GM12891 (cell line): Measurements from ENCODE around the gene RBP3.

Experiments used
- DNase-seq: peaks from one replicate; pipeline ENCODE4 v3.0.0; 2011; ENCODE audit warnings: low spot score; ENCODE audit not compliant: insufficient read length
- FAIRE-seq: peaks from 2 replicates; lab custom pipeline; 2011; peaks lifted over from hg19 to GRCh38; lab: Jason Lieb, UNC
- PAX5 ChIP-seq: IDR thresholded peaks from 2 replicates; pipeline ENCODE4 v1.6.1; 2011; ENCODE audit warnings: low read length, moderate library complexity, mild to moderate bottlenecking; ENCODE audit not compliant: insufficient read depth, severe bottlenecking
- POLR2A ChIP-seq: IDR thresholded peaks from 2 replicates; pipeline ENCODE4 v1.6.1; 2011; ENCODE audit warnings: low read depth, low read length, control low read depth
- POLR2AphosphoS5 ChIP-seq: IDR thresholded peaks from 2 replicates; pipeline ENCODE4 v1.6.1; 2011; ENCODE audit warnings: low read depth, low read length, control low read depth
- POU2F2 ChIP-seq: IDR thresholded peaks from 2 replicates; pipeline ENCODE4 v1.6.1; 2011; ENCODE audit warnings: low read depth, mild to moderate bottlenecking, control low read depth, low read length, moderate library complexity
- SPI1 ChIP-seq: IDR thresholded peaks from 2 replicates; pipeline ENCODE4 v1.6.1; 2011; ENCODE audit warnings: low read depth, low read length, control low read depth
- TAF1 ChIP-seq: IDR thresholded peaks from 2 replicates; pipeline ENCODE4 v1.6.1; 2011; ENCODE audit warnings: low read depth, low read length, control low read depth

RBP3 gene

GRCh38 chr10:47334466-47335295 is 13.5 kb upstream of the RBP3 start:
- no peak for TF ChIP-seq POU2F2
- TF ChIP-seq PAX5, result no peak
- TF ChIP-seq POLR2A, result no peak
- no peak for TF ChIP-seq TAF1
- TF ChIP-seq POLR2AphosphoS5, result no peak
- no peak for TF ChIP-seq SPI1
- DNase-seq (no peak), FAIRE-seq (no peak)

DNA sequence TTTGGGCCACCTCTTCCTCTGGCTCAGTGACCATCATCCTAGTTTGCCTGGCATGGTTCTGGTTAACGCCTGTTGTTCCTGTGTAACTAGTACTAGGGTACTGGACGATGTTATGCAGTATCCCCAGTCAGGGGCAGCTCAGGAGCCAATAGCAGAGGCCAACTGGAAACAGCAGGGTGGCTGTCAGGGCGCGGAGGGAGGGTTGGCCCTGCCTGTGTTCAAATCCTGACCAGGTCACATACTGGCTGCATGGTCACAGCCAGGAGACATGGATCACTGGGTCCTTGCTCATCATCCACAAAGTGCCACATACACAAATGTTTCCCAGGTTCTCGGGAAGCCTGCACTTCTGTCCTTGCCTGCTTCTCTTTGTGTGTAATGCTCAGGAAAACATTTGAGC is 12.3 kb upstream of the RBP3 start:
- TF ChIP-seq POLR2AphosphoS5, result no peak
- TF ChIP-seq POU2F2, result no peak
- TF ChIP-seq PAX5, result no peak
- TF ChIP-seq POLR2A, result no peak
- TF ChIP-seq TAF1, result no peak
- TF ChIP-seq SPI1, result no peak
- DNase-seq (no peak), FAIRE-seq (no peak)

DNA sequence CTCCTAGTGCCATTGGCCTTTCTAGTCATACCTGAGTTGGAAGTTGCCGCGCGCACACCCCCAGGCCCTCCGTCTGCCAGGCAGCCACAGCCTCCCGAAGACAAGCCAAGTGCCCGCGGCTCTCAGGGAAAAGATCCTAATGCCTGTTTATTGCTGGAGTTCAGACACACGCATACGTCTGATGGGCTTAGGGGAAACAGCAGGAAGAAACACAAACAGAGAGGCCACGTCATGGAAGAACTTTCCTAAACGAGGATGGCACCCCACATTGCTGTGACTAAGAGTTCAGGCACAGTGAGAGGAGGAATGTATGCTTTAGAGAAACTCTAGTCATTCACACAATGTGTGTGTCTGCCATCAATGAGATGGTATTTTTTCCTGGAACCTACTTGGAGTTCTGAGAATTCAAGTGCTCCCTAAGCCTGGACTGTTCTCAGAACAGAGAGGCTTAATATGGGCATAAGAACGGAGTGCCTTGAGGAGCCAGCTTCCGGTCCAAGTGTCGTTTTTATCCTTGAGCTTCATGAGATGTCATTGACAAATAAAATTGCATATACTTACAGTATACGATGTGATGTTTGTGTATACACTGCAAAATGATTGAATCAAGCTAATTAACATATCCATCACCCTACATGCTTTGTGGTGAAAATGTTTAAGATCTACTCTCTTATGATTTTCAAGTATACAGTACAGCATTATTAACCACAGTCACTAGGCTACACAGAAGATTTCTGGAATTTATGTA is 11.6 kb upstream of the RBP3 start:
- DNase-seq, result no peak
- no peak for FAIRE-seq
- TF ChIP-seq PAX5 (no peak), TAF1 (no peak), SPI1 (no peak), POLR2A (no peak), POU2F2 (no peak), POLR2AphosphoS5 (no peak)

DNA sequence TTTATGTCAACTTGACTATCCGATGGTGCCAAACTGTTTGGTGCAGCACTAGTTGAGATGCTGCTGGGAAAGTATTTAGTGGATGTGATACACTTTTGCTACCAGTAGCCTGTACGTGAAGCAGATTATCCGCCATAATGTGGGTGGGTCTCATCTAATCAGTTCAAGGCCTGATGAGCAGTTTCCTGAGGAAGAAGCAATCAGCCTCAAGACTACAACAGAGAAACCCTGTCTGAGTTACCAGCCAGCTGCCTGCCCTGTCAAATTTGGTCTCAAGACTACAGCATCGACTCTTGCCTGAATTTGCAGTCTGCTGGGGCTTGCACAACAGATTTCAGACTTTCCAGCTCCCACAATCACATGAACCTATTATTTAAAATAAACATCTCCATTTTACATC is 10.9 kb upstream of the RBP3 start:
- TF ChIP-seq SPI1 (no peak), POU2F2 (no peak), POLR2A (no peak), PAX5 (no peak), TAF1 (no peak), POLR2AphosphoS5 (no peak)
- no peak for DNase-seq
- no peak for FAIRE-seq

- FAIRE-seq, result no peak
These were observed 8.9 kb upstream of the RBP3 start for GRCh38 chr10:47339186-47339735.

GRCh38 chr10:47339759-47340607 is 8.2 kb upstream of the RBP3 start:
- no peak for TF ChIP-seq POU2F2
- TF ChIP-seq POLR2A, result no peak
- TF ChIP-seq TAF1, result no peak
- no peak for TF ChIP-seq POLR2AphosphoS5
- no peak for TF ChIP-seq PAX5
- no peak for TF ChIP-seq SPI1
- FAIRE-seq (no peak), DNase-seq (no peak)

More at GRCh38 chr10:47339186-47339735, 8.9 kb upstream of the RBP3 start:
- DNase-seq, result no peak
- TF ChIP-seq POLR2AphosphoS5 (no peak), POU2F2 (no peak)

DNA sequence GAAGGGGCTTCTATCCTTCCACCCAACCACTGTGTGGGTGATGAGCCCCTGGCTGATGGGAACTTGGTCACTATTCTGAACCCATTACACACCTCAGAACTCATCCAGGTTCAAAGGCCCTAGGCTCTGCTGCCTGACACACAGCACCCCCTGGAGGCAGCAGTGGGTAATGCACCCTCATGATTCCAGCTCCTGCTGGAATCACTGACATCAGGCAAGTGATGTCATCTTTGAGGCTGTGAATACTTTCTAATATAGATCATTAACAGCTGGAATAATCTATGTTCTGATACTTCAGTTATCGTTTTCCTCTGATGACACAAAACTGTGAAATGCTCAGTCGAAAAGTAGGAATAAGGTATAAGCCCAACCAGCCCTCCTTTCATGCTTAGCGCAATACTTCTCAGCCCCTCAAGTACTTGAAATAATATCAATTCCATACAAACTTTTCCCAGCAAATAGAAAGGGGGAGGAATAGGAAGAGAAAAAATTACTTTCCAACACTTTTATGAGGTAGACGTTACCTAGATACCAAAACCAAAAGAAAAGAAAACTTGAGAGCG is 7.5 kb upstream of the RBP3 start:
- peak; percentile 66 for DNase-seq
- no peak for FAIRE-seq

DNA sequence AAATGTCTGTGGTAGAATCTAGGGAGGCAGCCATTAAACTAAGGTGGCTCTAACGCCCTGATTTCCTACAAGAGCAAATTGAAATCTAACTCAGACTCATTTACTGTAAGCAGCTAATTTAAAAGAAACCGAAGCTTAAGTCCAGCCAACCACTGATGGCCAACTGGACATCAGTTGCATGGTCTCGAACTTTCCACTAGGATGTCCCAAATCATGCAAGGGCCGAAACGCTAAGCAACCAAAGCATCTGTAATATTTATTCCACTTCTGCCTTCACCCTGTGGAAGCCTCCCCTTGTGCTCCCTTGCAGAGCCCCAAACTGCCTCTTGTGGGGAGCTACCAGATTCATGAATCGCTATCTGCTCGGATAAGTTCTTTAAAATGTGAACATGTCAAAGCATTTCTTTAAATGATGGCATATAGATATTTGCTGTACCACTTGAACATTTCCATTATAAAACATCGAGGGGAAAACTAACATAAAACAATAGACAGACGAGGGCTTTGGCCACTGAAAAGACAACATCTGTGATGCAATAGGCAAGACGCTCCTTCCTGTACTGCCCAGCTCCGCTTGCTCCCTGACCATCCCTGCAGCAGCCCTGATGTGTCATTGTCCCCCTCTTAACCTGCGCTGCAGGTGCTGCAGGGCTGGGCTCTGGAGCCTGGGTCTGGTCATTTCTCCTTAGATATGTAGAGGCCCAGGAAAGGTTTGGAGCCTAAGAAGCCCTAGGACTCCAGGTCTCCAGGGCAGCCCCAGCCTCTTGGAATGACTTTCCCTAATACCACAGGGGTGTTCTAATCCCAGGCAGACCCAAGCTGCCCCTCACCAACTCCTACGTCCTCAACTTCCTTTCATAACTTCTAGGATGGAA is 2.9 kb upstream of the RBP3 start:
- TF ChIP-seq TAF1 (no peak), POLR2A (no peak), POU2F2 (no peak), SPI1 (no peak), POLR2AphosphoS5 (no peak)
- no peak for FAIRE-seq
- DNase-seq, result no peak

More for the DNA sequence above, 7.5 kb upstream of the RBP3 start:
- TF ChIP-seq POLR2A (no peak), PAX5 (no peak)

DNA sequence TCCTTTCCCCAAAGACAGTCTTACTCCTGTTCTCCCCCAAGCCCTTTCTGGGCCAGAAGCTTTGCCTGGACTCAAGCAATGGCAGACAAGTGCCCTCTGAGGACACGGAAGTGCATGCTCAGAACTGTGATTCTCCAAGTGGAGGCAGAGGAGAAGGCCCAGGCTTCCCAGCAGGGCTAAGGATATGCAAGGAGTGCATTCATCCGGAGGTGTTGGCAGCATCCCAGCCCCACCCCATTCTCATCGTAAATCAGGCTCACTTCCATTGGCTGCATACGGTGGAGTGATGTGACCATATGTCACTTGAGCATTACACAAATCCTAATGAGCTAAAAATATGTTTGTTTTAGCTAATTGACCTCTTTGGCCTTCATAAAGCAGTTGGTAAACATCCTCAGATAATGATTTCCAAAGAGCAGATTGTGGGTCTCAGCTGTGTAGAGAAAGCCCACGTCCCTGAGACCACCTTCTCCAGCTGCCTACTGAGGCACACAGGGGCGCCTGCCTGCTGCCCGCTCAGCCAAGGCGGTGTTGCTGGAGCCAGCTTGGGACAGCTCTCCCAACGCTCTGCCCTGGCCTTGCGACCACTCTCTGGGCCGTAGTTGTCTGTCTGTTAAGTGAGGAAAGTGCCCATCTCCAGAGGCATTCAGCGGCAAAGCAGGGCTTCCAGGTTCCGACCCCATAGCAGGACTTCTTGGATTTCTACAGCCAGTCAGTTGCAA is 1.4 kb upstream of the RBP3 start:
- no peak for FAIRE-seq
- TF ChIP-seq POU2F2 (no peak), TAF1 (no peak), SPI1 (no peak), POLR2A (no peak), PAX5 (no peak), POLR2AphosphoS5 (no peak)
- DNase-seq, result no peak
